ENCODE results near the gene CLCN7.
A peak's percentile ranks its signal among the peaks of the same experiment; 100 is the strongest.

Gene CLCN7

GRCh38 chr16:1497014-1497598, 22.3 kb upstream of the CLCN7 start:
- Histone ChIP-seq H3K4me3 (ENCODE audit: severe bottlenecking) (no peak overlapping the region), H3K9me3 (ENCODE audit: severe bottlenecking) (no peaks in the 10 kb centered on the region), H3K4me1 (ENCODE audit: insufficient read depth, poor library complexity, severe bottlenecking) (peaks cover 5% of the 10 kb centered on the region), H3K27ac (ENCODE audit: poor library complexity, severe bottlenecking) (no peak overlapping the region), H3K36me3 (ENCODE audit: low read depth) (peaks cover 50% of the 10 kb centered on the region), H3K27me3 (ENCODE audit: insufficient read depth, poor library complexity, severe bottlenecking) (no peaks in the 10 kb centered on the region)
- no peak for TF ChIP-seq CTCF (IDR thresholded peaks at IDR 0.05; ENCODE audit: poor library complexity, severe bottlenecking)
- no peak for ATAC-seq (ENCODE audit: low read depth)
- DNase-seq (ENCODE audit: low spot score) = peak; percentile 66

DNA sequence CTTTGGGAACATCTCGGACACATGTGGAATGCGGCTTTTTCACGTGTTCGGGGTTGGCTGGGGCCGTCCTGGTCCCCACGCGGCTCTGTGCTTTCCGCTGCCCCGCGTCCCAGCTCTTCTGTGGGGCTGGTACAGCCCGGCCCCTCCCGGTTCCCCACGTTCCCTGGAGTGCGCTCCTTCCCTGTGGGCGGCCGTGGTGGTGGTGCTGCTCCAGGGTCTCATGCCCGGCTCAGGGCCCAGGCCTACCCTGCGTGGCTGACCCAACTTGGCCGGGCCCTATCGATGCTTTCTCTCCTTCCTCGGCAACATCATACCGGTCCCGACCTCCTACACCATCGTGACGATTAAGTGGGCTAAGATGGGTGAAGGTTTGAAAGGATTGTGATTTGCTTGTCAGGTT, 21.6 kb upstream of the CLCN7 start:
- no peak for DNase-seq (ENCODE audit: low spot score)
- H3K4me1 ChIP-seq (ENCODE audit: insufficient read depth, poor library complexity, severe bottlenecking) = peaks cover 5% of the 10 kb centered on the region
- ATAC-seq (ENCODE audit: low read depth) = no peak
- H3K36me3 ChIP-seq (ENCODE audit: low read depth) = peaks cover 43% of the 10 kb centered on the region
- H3K27me3 ChIP-seq (ENCODE audit: insufficient read depth, poor library complexity, severe bottlenecking) = no peaks in the 10 kb centered on the region
- H3K9me3 ChIP-seq (ENCODE audit: severe bottlenecking) = no peaks in the 10 kb centered on the region
- no peak for TF ChIP-seq CTCF (IDR thresholded peaks at IDR 0.05; ENCODE audit: poor library complexity, severe bottlenecking)
- H3K4me3 ChIP-seq (ENCODE audit: severe bottlenecking) = no peak overlapping the region
- no peak overlapping the region for H3K27ac ChIP-seq (ENCODE audit: poor library complexity, severe bottlenecking)

DNA sequence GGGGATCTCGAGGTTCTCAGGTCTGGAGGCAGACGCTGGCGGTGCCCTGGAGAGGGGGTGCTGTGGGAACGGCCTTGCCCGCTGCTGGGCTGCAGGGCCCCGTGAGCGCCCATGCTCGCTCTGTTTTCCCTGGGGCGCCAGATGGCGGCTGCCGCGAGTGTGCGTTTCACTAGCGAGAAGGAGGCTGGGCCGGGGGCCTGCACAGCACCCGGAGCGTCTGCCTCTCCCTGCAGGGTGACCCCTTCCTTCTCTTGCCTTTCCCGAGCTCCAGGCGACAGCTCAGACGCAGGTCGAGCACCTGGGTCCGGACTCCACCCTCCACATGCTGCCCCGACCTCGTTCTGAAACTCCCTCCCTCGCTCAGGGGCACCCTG, 21.0 kb upstream of the CLCN7 start:
- Histone ChIP-seq H3K36me3 (ENCODE audit: low read depth) (peaks cover 37% of the 10 kb centered on the region), H3K27me3 (ENCODE audit: insufficient read depth, poor library complexity, severe bottlenecking) (no peaks in the 10 kb centered on the region), H3K9me3 (ENCODE audit: severe bottlenecking) (no peaks in the 10 kb centered on the region), H3K27ac (ENCODE audit: poor library complexity, severe bottlenecking) (no peak overlapping the region), H3K4me1 (ENCODE audit: insufficient read depth, poor library complexity, severe bottlenecking) (peaks cover 5% of the 10 kb centered on the region), H3K4me3 (ENCODE audit: severe bottlenecking) (no peak overlapping the region)
- ATAC-seq (ENCODE audit: low read depth) (no peak), DNase-seq (ENCODE audit: low spot score) (peak; percentile 65)
- no peak for TF ChIP-seq CTCF (IDR thresholded peaks at IDR 0.05; ENCODE audit: poor library complexity, severe bottlenecking)

DNA sequence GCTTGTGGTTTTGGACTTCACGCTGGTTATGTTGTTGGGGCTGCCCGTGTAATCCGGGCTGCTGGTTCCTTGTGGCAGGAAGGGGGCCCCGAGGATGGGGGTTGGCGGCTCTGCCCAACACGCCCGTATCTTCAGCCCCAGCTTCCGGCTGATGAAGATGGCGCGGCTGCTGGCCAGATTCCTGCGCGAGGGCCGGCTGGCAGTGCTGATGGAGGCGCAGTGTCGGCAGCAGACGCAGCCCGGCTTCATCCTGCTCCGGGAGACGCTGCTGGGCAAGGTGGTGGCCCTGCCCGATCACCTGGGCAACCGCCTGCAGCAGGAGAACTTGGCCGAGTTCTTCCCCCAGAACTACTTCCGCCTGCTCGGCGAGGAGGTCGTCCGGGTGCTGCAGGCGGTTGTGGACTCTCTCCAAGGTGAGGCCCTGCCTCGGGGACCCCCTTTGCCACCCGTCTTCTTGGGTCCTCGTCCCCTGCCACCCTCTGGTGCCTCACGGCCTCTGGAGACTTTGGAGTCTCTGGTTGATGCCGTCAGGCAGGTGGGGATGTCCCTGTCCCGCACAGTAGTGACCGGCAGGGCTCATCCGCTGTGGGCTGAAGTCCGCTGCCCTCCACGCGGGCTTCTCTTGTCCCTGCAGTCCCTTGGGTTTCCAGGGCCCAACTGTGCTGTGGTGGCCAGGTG, 20.5 kb upstream of the CLCN7 start:
- H3K27ac ChIP-seq (ENCODE audit: poor library complexity, severe bottlenecking) = no peak overlapping the region

More for the DNA sequence above, 20.5 kb upstream of the CLCN7 start:
- TF ChIP-seq CTCF (IDR thresholded peaks at IDR 0.05; ENCODE audit: poor library complexity, severe bottlenecking) = no peak
- Histone ChIP-seq H3K36me3 (ENCODE audit: low read depth) (peaks cover 34% of the 10 kb centered on the region), H3K9me3 (ENCODE audit: severe bottlenecking) (no peaks in the 10 kb centered on the region), H3K27me3 (ENCODE audit: insufficient read depth, poor library complexity, severe bottlenecking) (no peaks in the 10 kb centered on the region), H3K4me1 (ENCODE audit: insufficient read depth, poor library complexity, severe bottlenecking) (peaks cover 5% of the 10 kb centered on the region), H3K4me3 (ENCODE audit: severe bottlenecking) (no peak overlapping the region)
- no peak for ATAC-seq (ENCODE audit: low read depth)
- peak; percentile 60 for DNase-seq (ENCODE audit: low spot score)

Measured in RWPE2 (cell line).